Measurements from ENCODE around the gene NUCKS1. TPM values are rescaled to one million over a fixed set of nuclear protein-coding genes. Genes with fewer than 3 reads are reported as not detected.
A peak's percentile ranks its signal among the peaks of the same experiment; 100 is the strongest.

NUCKS1 gene
- total and polyA plus RNA-seq, 2 of the 8 experiments (the other 6 are each of a cell fraction or from before 2014, with no cell fraction given) = 126 to 461 TPM

DNA sequence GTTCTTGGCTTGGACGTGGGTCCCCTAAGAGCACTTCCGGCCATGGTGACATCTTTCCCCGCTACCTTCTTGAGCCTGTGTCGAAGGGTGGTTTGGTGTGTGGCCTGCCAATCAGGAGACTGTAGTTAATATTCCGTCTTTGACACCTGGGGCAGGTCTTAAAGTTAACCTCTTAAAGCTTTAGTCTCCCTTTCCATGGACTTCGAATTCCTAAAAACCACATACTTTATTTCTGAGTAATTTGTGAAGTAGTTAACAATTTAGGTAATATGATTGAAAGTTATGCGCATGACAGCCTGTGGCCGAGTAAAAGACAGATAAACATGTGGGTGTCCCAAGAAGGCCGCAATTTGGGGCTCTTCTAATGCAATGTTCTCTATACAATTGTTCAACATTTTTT, 35.5 kb upstream of the NUCKS1 start:
- Histone ChIP-seq H2BK20ac (ENCODE audit: low read length) (no peak overlapping the region), H3K4ac (replicated peaks; ENCODE audit: insufficient read length, low read depth, low read length) (no peak overlapping the region), H2BK15ac (ENCODE audit: low read length) (no peak overlapping the region), H3K23ac (ENCODE audit: insufficient read length) (no peak overlapping the region), H2AK5ac (ENCODE audit: low read depth, low read length) (peak overlapping the region; percentile 5; the same call in 1 of the 2 replicates), H3K23me2 (ENCODE audit: low read depth, low read length) (no peaks in the 10 kb centered on the region; the same call in 1 of the 2 replicates), H3K36me3 (ENCODE audit: control insufficient read depth in 2 of 4, insufficient read depth in 4 of 4, low read length in 3 of 4) (peaks cover 1 to 9% (median 4%) of the 10 kb centered on the region in 4 experiments; a peak in 4 of 8 replicates), H3K56ac (replicated peaks; ENCODE audit: insufficient read length, low read depth, low read length) (no peak overlapping the region), H3K9ac (replicated peaks in 1 of 4; ENCODE audit: extremely low read depth in 1 of 4, low read depth in 3 of 4, low read length in 3 of 4) (no peak overlapping the region), H2BK120ac (replicated peaks; ENCODE audit: low read depth, low read length) (no peak overlapping the region), H2BK5ac (ENCODE audit: low read depth, low read length) (no peak overlapping the region), H3K4me1 (replicated peaks in 1 of 4; ENCODE audit: control insufficient read depth in 3 of 4, insufficient read depth in 4 of 4, low read length in 3 of 4) (no peaks in the 10 kb centered on the region), H3K14ac (ENCODE audit: insufficient read length) (no peak overlapping the region), H3K79me1 (ENCODE audit: low read depth, low read length) (no peaks in the 10 kb centered on the region), H2BK12ac (ENCODE audit: low read depth, low read length) (no peak overlapping the region), H2AFZ (ENCODE audit: low read length) (no peak overlapping the region), H4K20me1 (replicated peaks in 1 of 2; ENCODE audit: control insufficient read depth in 1 of 2, insufficient read depth in 2 of 2, low read length in 2 of 2) (no peaks in the 10 kb centered on the region), H3K4me3 (ENCODE audit: extremely low read depth in 1 of 4, insufficient read depth in 2 of 4, low read depth in 3 of 4, low read length in 4 of 4) (no peak overlapping the region), H3K27me3 (replicated peaks in 1 of 4; ENCODE audit: control insufficient read depth in 3 of 4, extremely low read depth in 1 of 4, insufficient read depth in 3 of 4, low read length in 3 of 4) (no peaks in the 10 kb centered on the region), H3K27ac (ENCODE audit: low read depth, low read length) (no peak overlapping the region), H3K4me2 (ENCODE audit: insufficient read depth in 1 of 2, low read depth in 2 of 2, low read length in 2 of 2) (no peak overlapping the region), H4K5ac (ENCODE audit: insufficient read length, low read depth, low read length) (no peak overlapping the region), H3K9me3 (ENCODE audit: insufficient read depth in 2 of 2, low read depth in 1 of 2, low read length in 1 of 2) (no peaks in the 10 kb centered on the region), H4K8ac (ENCODE audit: extremely low read depth, insufficient read depth, low read length) (no peak overlapping the region), H3K79me2 (ENCODE audit: control insufficient read depth in 1 of 2, insufficient read depth in 2 of 2, low read length in 2 of 2) (no peaks in the 10 kb centered on the region), H4K91ac (replicated peaks; ENCODE audit: insufficient read length, low read length) (no peak overlapping the region), H3K18ac (ENCODE audit: extremely low read depth, low read length) (no peak overlapping the region)
- WGBS, 2 experiments (ENCODE audit: extremely low coverage in 1 of 2, insufficient coverage in 1 of 2, insufficient read length in 1 of 2, insufficient replicate concordance in 2 of 2, low coverage in 1 of 2, low lambda C conversion rate in 2 of 2, missing lambda C conversion rate in 1 of 2) = 87% methylated on average over 9 of the region's 9 CpGs; no CpG with 5 or more reads in 1 of the 2 experiments
- no peak for FAIRE-seq
- ChIA-PET CTCF (ENCODE audit: partially characterized antibody) (interaction anchor here (0.9 to 2.3 kb wide), 4 partner anchors 10 to 192 kb away, joined by 3 to 10 read pairs (median 4); partner anchors contain the start of gene RAB29), POLR2A (ENCODE audit: partially characterized antibody) (interaction anchor here (1.5 kb wide), 1 partner anchor 36 kb away, joined by 5 read pairs; the partner anchor contains the start of gene NUCKS1)
- DNase-seq (ENCODE audit: low read depth in 1 of 2, low spot score in 2 of 2) = no peak
- TF ChIP-seq, protein P1, sequence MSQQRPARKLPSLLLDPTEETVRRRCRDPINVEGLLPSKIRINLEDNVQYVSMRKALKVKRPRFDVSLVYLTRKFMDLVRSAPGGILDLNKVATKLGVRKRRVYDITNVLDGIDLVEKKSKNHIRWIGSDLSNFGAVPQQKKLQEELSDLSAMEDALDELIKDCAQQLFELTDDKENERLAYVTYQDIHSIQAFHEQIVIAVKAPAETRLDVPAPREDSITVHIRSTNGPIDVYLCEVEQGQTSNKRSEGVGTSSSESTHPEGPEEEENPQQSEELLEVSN (IDR thresholded peaks at IDR 0.05) = no peak
- TF ChIP-seq CHD1 (IDR thresholded peaks at IDR 0.05; ENCODE audit: low read depth, low read length) (no peak), POU5F1 (IDR thresholded peaks at IDR 0.05; ENCODE audit: low read depth, low read length) (no peak), CEBPB (IDR thresholded peaks at IDR 0.05; ENCODE audit: low read depth, low read length) (no peak), KDM5A (IDR thresholded peaks at IDR 0.05; ENCODE audit: low read length) (no peak), POLR2AphosphoS5 (IDR thresholded peaks at IDR 0.05; ENCODE audit: low read depth, low read length) (no peak), KDM4A (IDR thresholded peaks at IDR 0.05; ENCODE audit: low read depth, low read length, severe bottlenecking) (no peak), ASH2L (IDR thresholded peaks at IDR 0.05; ENCODE audit: low read length) (no peak), CBX5 (IDR thresholded peaks at IDR 0.05; ENCODE audit: low read depth, low read length) (no peak), TCF12 (IDR thresholded peaks at IDR 0.05; ENCODE audit: low read depth, low read length) (no peak), CBX8 (IDR thresholded peaks at IDR 0.05; ENCODE audit: borderline replicate concordance, low read depth, low read length) (no peak), YY1 (IDR thresholded peaks at IDR 0.05; ENCODE audit: low read depth, low read length) (no peak), ZNF274 (IDR thresholded peaks at IDR 0.05; ENCODE audit: borderline replicate concordance, extremely low read depth, low read length) (no peak), JUND (IDR thresholded peaks at IDR 0.05; ENCODE audit: low read length) (no peak), BACH1 (IDR thresholded peaks at IDR 0.05; ENCODE audit: low read length) (no peak)

All from H1 (cell line).